Endothelial cell of umbilical vein (primary cell): ENCODE results near the gene MEA1.

Experiments
- EZH2 ChIP-seq: IDR thresholded peaks from 2 replicates; pipeline ENCODE4 v1.6.1; 2012; ENCODE audit warnings: borderline replicate concordance, low read depth, mild to moderate bottlenecking, moderate library complexity, low read length, inconsistent platforms; ENCODE audit not compliant: severe bottlenecking
- FOS ChIP-seq: IDR thresholded peaks from 2 replicates; pipeline ENCODE4 v1.6.1; 2011; ENCODE audit warnings: mild to moderate bottlenecking, low read length, moderate library complexity, borderline replicate concordance; ENCODE audit not compliant: insufficient read depth
- GATA2 ChIP-seq: IDR thresholded peaks from 2 replicates; pipeline ENCODE4 v1.7.0; 2011; ENCODE audit warnings: low read depth, mild to moderate bottlenecking, moderate library complexity, mixed read lengths, low read length; ENCODE audit not compliant: insufficient read length, insufficient read depth
- POLR2A ChIP-seq: IDR thresholded peaks from 2 replicates; pipeline ENCODE4 v1.6.1; 2012; ENCODE audit warnings: low read depth, mild to moderate bottlenecking, control low read depth, low read length
- POLR2AphosphoS5 ChIP-seq: IDR thresholded peaks from 2 replicates; pipeline ENCODE4 v1.6.1; 2012; ENCODE audit warnings: low read depth, mild to moderate bottlenecking, control low read depth, low read length, moderate library complexity; ENCODE audit not compliant: insufficient read depth
- TF ChIP-seq, protein P1 (sequence below), 2 donors: IDR thresholded peaks; 1 replicate in 1 of 2; 2 replicates in 1 of 2; pipeline ENCODE4 v1.5.1; 2011; ENCODE audit warnings: low read length in 2 of 2, mild to moderate bottlenecking in 2 of 2, moderate library complexity in 2 of 2, control low read depth in 1 of 2, inconsistent platforms in 1 of 2, low read depth in 1 of 2; ENCODE audit not compliant: insufficient read depth in 1 of 2; ENCODE audit errors: extremely low read depth in 1 of 2
- TF ChIP-seq, protein P2 (sequence below): IDR thresholded peaks from 2 replicates; pipeline ENCODE4 v1.6.1; 2011; ENCODE audit not compliant: insufficient read depth, insufficient read length

DNA sequence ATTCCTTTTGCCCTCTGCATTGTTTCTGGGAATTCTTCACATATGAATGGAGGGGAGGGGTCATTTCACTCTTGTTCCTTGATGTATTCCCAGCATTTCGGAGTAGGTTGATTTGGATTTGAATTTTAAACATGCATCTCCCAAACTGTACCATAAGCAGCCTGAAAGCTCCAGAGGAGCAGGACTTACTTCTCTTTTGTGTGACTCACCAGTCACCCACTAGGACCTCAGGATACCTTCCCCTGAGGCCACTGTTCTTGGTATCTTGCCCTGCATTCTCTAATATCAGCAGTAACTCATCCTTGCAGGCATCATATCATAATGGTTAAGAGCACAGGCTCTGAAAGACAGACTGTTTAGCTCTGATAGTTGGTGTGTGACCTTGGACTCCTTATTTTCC is 44.8 kb upstream of the MEA1 start:
- TF ChIP-seq POLR2AphosphoS5 (no peak), POLR2A (no peak), GATA2 (no peak), EZH2 (no peak), FOS (no peak)
- TF ChIP-seq, protein P1, sequence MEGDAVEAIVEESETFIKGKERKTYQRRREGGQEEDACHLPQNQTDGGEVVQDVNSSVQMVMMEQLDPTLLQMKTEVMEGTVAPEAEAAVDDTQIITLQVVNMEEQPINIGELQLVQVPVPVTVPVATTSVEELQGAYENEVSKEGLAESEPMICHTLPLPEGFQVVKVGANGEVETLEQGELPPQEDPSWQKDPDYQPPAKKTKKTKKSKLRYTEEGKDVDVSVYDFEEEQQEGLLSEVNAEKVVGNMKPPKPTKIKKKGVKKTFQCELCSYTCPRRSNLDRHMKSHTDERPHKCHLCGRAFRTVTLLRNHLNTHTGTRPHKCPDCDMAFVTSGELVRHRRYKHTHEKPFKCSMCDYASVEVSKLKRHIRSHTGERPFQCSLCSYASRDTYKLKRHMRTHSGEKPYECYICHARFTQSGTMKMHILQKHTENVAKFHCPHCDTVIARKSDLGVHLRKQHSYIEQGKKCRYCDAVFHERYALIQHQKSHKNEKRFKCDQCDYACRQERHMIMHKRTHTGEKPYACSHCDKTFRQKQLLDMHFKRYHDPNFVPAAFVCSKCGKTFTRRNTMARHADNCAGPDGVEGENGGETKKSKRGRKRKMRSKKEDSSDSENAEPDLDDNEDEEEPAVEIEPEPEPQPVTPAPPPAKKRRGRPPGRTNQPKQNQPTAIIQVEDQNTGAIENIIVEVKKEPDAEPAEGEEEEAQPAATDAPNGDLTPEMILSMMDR (IDR thresholded peaks at IDR 0.05; ENCODE audit: extremely low read depth in 1 of 2, insufficient read depth in 1 of 2, low read depth in 1 of 2, low read length in 2 of 2): no peak
- TF ChIP-seq, protein P2, sequence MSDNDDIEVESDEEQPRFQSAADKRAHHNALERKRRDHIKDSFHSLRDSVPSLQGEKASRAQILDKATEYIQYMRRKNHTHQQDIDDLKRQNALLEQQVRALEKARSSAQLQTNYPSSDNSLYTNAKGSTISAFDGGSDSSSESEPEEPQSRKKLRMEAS: no peak
